HepG2 (cell line): ENCODE measurements around the gene SLC6A12. TPM values are rescaled to one million over a fixed set of nuclear protein-coding genes. Genes with fewer than 3 reads are reported as not detected.

Source experiments
- ATAC-seq: fragments of 200-7000 bp; cut with Tn5 transposase; 3 replicates; pipeline ENCODE4 v1.9.1; 2020; ENCODE audit warnings: mild to moderate bottlenecking, moderate library complexity
- BruUV-seq: library from RNA; stranded (reverse); fragments of 400-500 nt; replicated peaks from 2 replicates; lab custom pipeline; 2021; lab: Mats Ljungman, UMichigan
- CTCF ChIA-PET: fragments of 300-600 bp; formaldehyde crosslinking; extraction: SDS; loops from one replicate; lab custom pipeline; 2021; ENCODE audit warnings: low total read pairs, inconsistent platforms, low intra/inter-chr PET ratio; lab: Yijun Ruan, JAX
- POLR2A ChIA-PET: fragments of 350-600 bp; sonication (Branson Sonifier 250); formaldehyde crosslinking; loops from one replicate; lab custom pipeline; 2020; ENCODE audit warnings: antibody characterized with exemption, inconsistent platforms; lab: Yijun Ruan, JAX
- DNase-seq: peaks from one replicate; pipeline ENCODE4 v3.0.0-alpha.2; 2015; ENCODE audit warnings: low spot score
- FAIRE-seq: peaks from 3 replicates; lab custom pipeline; 2011; peaks lifted over from hg19 to GRCh38; lab: Jason Lieb, UNC
- H2AFZ ChIP-seq: one replicate; pipeline ENCODE4 v1.6.1; 2011; ENCODE audit warnings: low read length, inconsistent platforms
- H3K27ac ChIP-seq: fragments of 300-600 bp; 3 replicates; pipeline ENCODE4 v1.8.0; 2011; ENCODE audit warnings: mixed run types, mild to moderate bottlenecking, mixed read lengths, low read length, inconsistent platforms; ENCODE audit not compliant: insufficient read depth; ENCODE audit errors: extremely low read length
- H3K27me3 ChIP-seq, 2 experiments: fragments of 200-600 bp in 1 of 2; 2 replicates in 1 of 2; 3 replicates in 1 of 2; pipeline versions ENCODE4 v1.6.0 to v1.8.0; 2011; ENCODE audit warnings: low read length in 2 of 2, mild to moderate bottlenecking in 2 of 2, moderate library complexity in 2 of 2, inconsistent platforms in 1 of 2; ENCODE audit not compliant: insufficient read depth in 2 of 2, control insufficient read depth in 1 of 2
- H3K36me3 ChIP-seq, 2 experiments: fragments of 200-600 bp in 1 of 2; replicated peaks in 1 of 2; 2 replicates in 1 of 2; 3 replicates in 1 of 2; pipeline versions ENCODE4 v1.5.1 to v1.8.0; 2011; ENCODE audit warnings: low read length in 2 of 2, inconsistent platforms in 1 of 2; ENCODE audit not compliant: insufficient read depth in 2 of 2, control insufficient read depth in 1 of 2
- H3K4me1 ChIP-seq: 2 replicates; pipeline ENCODE4 v1.5.1; 2012; ENCODE audit warnings: low read length, inconsistent platforms; ENCODE audit not compliant: insufficient read depth
- H3K4me2 ChIP-seq: 2 replicates; pipeline ENCODE4 v1.6.0; 2011; ENCODE audit warnings: low read depth, low read length, inconsistent platforms
- H3K4me3 ChIP-seq, 3 experiments: fragments of 200-600 bp in 1 of 3; sonication (generic), shearing (Covaris generic) in 1 of 3; replicated peaks in 1 of 3; 2 replicates each; pipeline ENCODE4 v1.5.1; 2011 to 2016; ENCODE audit warnings: low read length in 3 of 3, inconsistent platforms in 2 of 3, low read depth in 2 of 3, mild to moderate bottlenecking in 2 of 3, control low read depth in 1 of 3, mixed read lengths in 1 of 3; ENCODE audit not compliant: insufficient read depth in 1 of 3
- H3K79me2 ChIP-seq: one replicate; pipeline ENCODE4 v1.6.1; 2011; ENCODE audit warnings: low read length, inconsistent platforms; ENCODE audit not compliant: insufficient read depth
- H3K9ac ChIP-seq: 2 replicates; pipeline ENCODE4 v1.6.0; 2011; ENCODE audit warnings: mild to moderate bottlenecking, low read depth, low read length, inconsistent platforms; ENCODE audit not compliant: insufficient read depth
- H3K9me3 ChIP-seq: 2 replicates; pipeline ENCODE4 v1.5.1; 2012; ENCODE audit warnings: mild to moderate bottlenecking, low read length
- H4K20me1 ChIP-seq: 2 replicates; pipeline ENCODE4 v1.6.0; 2011; ENCODE audit warnings: inconsistent platforms, mild to moderate bottlenecking, low read length, moderate library complexity; ENCODE audit not compliant: insufficient read depth
- E2F5 ChIP-seq: sonication (generic); formaldehyde crosslinking; conservative IDR thresholded peaks from 2 replicates; pipeline ENCODE4 v1.4.0; 2020; ENCODE audit warnings: missing genetic modification reagents
- ERF ChIP-seq: IDR thresholded peaks from 2 replicates; pipeline ENCODE4 v1.6.1; 2018; ENCODE audit warnings: missing biosample characterization, missing genetic modification reagents
- FLYWCH1 ChIP-seq: sonication (generic); formaldehyde crosslinking; IDR thresholded peaks from 2 replicates; pipeline ENCODE4 v1.8.1; 2023; ENCODE audit warnings: mild to moderate bottlenecking, missing genetic modification reagents
- FOXA1 ChIP-seq, 2 experiments: fragments of 450-650 bp in 1 of 2; sonication (generic) in 1 of 2; formaldehyde crosslinking in 1 of 2; IDR thresholded peaks; 2 replicates each; pipeline versions ENCODE4 v1.4.0 to v1.6.1; 2016 to 2020; ENCODE audit warnings: missing genetic modification reagents in 1 of 2
- KLF9 ChIP-seq: IDR thresholded peaks from 2 replicates; pipeline ENCODE4 v1.6.1; 2016; ENCODE audit warnings: low read depth
- POLR2A ChIP-seq, 2 experiments: IDR thresholded peaks; 2 replicates each; pipeline ENCODE4 v1.6.1; 2011; ENCODE audit warnings: low read depth in 2 of 2, low read length in 2 of 2, mild to moderate bottlenecking in 1 of 2, moderate library complexity in 1 of 2; ENCODE audit not compliant: insufficient read depth in 1 of 2
- RXRB ChIP-seq: IDR thresholded peaks from 2 replicates; pipeline ENCODE4 v1.6.1; 2016; ENCODE audit warnings: borderline replicate concordance, missing genetic modification reagents, missing compliant biosample characterization
- STAG1 ChIP-seq: sonication (generic); formaldehyde crosslinking; IDR thresholded peaks from 2 replicates; pipeline ENCODE4 v1.4.0; 2020; ENCODE audit warnings: missing genetic modification reagents
- TEAD3 ChIP-seq: optimal IDR thresholded peaks from 2 replicates; pipeline ENCODE3; 2016; ENCODE audit warnings: borderline replicate concordance
- ZBTB1 ChIP-seq: sonication (generic); formaldehyde crosslinking; IDR thresholded peaks from 2 replicates; pipeline ENCODE4 v1.4.0; 2020; ENCODE audit warnings: missing genetic modification reagents, borderline replicate concordance
- ZNF24 ChIP-seq: fragments of 450-650 bp; IDR thresholded peaks from 2 replicates; pipeline ENCODE4 v1.6.1; 2017; ENCODE audit warnings: antibody characterized with exemption, mild to moderate bottlenecking
- ZNF496 ChIP-seq: sonication (generic); formaldehyde crosslinking; IDR thresholded peaks from 2 replicates; pipeline ENCODE4 v1.8.1; 2023; ENCODE audit warnings: mild to moderate bottlenecking, moderate library complexity, missing genetic modification reagents; ENCODE audit not compliant: insufficient replicate concordance
- ZNF737 ChIP-seq: sonication (generic); formaldehyde crosslinking; IDR thresholded peaks from 2 replicates; pipeline ENCODE4 v1.5.0; 2020; ENCODE audit warnings: missing genetic modification reagents, mild to moderate bottlenecking, borderline replicate concordance
- WGBS: methylation state at CpG from one replicate; pipeline ENCODE4 v1.1.6; 2017; ENCODE audit warnings: low lambda C conversion rate; 5-methylcytosine and 5-hydroxymethylcytosine counted together
- in situ Hi-C: cut with HindIII; loops from 2 replicates; pipeline ENCODE4 v1.10.0; 2017; ENCODE audit warnings: low pct_unique_long_range_greater_than_20kb; ENCODE audit not compliant: extremely low pct_ligation_motif_present
- intact Hi-C: fragments of 100-400 bp; cut with micrococcal nuclease; formaldehyde crosslinking; loops from one replicate; pipeline ENCODE4 v1.10.0; 2022; ENCODE audit not compliant: unreplicated experiment
- polyA plus RNA-seq, 8 experiments: library from polyadenylated mRNA; depleted of rRNA in 3 of 8; stranded (reverse) in 7 of 8; unstranded in 1 of 8; fragments of >200 nt; fragmentation: Illumina TruSeq in 4 of 8; extraction: Trizol in 4 of 8; gene quantifications; 2 replicates each; pipeline versions ENCODE4 v1.2.1 to v1.2.3, GENCODE V29; 2011 to 2016; ENCODE audit warnings: low read depth in 4 of 8, missing spikeins in 1 of 8, mixed read lengths in 1 of 8; ENCODE audit not compliant: insufficient read depth in 1 of 8
- total RNA-seq, 5 experiments: library from RNA; depleted of rRNA; stranded (reverse); fragments of >200 nt; fragmentation: Illumina TruSeq; extraction: Trizol; gene quantifications; 2 replicates each; pipeline ENCODE4 v1.2.3, GENCODE V29; 2016; ENCODE audit warnings: low read depth in 1 of 5
- TF ChIP-seq, protein P1 (sequence below): IDR thresholded peaks from 2 replicates; pipeline ENCODE4 v1.6.1; 2016; ENCODE audit warnings: mild to moderate bottlenecking, missing biosample characterization, missing genetic modification reagents

SLC6A12 gene
- total and polyA plus RNA-seq, 2 of the 13 experiments (the other 11 are each of a cell fraction or from before 2014, with no cell fraction given) = 3.7 to 18.8 TPM

- no peak for ATAC-seq
- H3K4me3 ChIP-seq = no peak overlapping the region
- ChIA-PET CTCF (no interaction called here), POLR2A (no interaction called here)
- H3K79me2 ChIP-seq = no peaks in the 10 kb centered on the region
- intact Hi-C loops (no loop called here), in situ Hi-C loops (no loop called here)
- FAIRE-seq = no peak
- BruUV-seq = no TSS peak
- no peaks in the 10 kb centered on the region for H3K36me3 ChIP-seq
- no peak for DNase-seq
- H4K20me1 ChIP-seq = no peaks in the 10 kb centered on the region
- H2AFZ ChIP-seq = no peak overlapping the region
- no peak overlapping the region for H3K27ac ChIP-seq
- no peaks in the 10 kb centered on the region for H3K27me3 ChIP-seq
- H3K4me1 ChIP-seq = peaks cover 53% of the 10 kb centered on the region
- 86% methylated on average over 8 of the region's 9 CpGs for WGBS
- H3K4me2 ChIP-seq = no peak overlapping the region
- no peak overlapping the region for H3K9ac ChIP-seq
- TF ChIP-seq E2F5 (CRISPR knock-in tag) (no peak), ZNF737 (CRISPR knock-in tag) (no peak), ZBTB1 (no peak), RXRB (CRISPR knock-in tag) (no peak), FLYWCH1 (CRISPR knock-in tag) (no peak), ZNF24 (no peak), ERF (CRISPR knock-in tag) (no peak), ZNF496 (CRISPR knock-in tag) (no peak), POLR2A (IDR thresholded peaks at IDR 0.05; ENCODE audit: insufficient read depth in 1 of 2, low read depth in 2 of 2, low read length in 2 of 2) (no peak), FOXA1 (IDR thresholded peaks at IDR 0.05) (no peak), FOXA1 (CRISPR knock-in tag; IDR thresholded peaks at IDR 0.05) (no peak), STAG1 (CRISPR knock-in tag) (no peak), TEAD3 (CRISPR knock-in tag) (no peak), KLF9 (CRISPR knock-in tag) (no peak)
- TF ChIP-seq, protein P1, sequence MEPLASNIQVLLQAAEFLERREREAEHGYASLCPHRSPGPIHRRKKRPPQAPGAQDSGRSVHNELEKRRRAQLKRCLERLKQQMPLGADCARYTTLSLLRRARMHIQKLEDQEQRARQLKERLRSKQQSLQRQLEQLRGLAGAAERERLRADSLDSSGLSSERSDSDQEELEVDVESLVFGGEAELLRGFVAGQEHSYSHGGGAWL (CRISPR knock-in tag) = no peak
- H3K9me3 ChIP-seq = no peaks in the 10 kb centered on the region
These were observed 41.0 kb upstream of the SLC6A12 start for GRCh38 chr12:254912-255311.
